ENCODE measurements around the gene OR4C11. TPM values are rescaled to one million over a fixed set of nuclear protein-coding genes. Genes with fewer than 3 reads are reported as not detected.

Gene OR4C11, protein sequence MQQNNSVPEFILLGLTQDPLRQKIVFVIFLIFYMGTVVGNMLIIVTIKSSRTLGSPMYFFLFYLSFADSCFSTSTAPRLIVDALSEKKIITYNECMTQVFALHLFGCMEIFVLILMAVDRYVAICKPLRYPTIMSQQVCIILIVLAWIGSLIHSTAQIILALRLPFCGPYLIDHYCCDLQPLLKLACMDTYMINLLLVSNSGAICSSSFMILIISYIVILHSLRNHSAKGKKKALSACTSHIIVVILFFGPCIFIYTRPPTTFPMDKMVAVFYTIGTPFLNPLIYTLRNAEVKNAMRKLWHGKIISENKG
- not detected for total RNA-seq
- polyA plus RNA-seq, result not detected
- long read RNA-seq, donor 1, result 0 reads
- long read RNA-seq, donor 2, result 0 reads
- long read RNA-seq, donor 3, result 0 reads
- long read RNA-seq, donor 4, result 0 reads
- long read RNA-seq, donor 5, result 0 reads
- long read RNA-seq, donor 6, result 0 reads
- long read RNA-seq, donor 7, result 0 reads
- long read RNA-seq, donor 8, result 0 reads
- long read RNA-seq, donor 9, result 0 reads
- long read RNA-seq, donor 10, result 0 reads

DNA sequence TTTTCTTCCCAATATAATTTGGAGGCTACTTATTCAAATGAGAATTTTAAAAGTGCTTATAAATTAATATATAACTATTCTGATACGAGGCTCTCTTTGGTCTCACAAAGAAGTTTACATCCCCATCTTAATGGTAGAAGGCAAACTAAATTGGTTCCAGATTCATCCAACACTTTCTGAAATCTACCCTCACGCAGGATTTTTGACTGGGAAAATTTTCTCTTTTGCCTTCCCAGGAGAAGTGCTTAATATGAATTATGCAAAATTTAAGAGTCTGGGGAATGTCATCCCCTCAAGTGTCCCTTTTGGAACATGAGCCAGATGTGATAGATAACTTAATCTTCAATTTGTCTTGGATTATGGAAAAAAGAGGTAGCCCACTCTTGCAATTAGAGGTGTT, at the start of gene OR4C11:
OR4C11 (minus strand) TSS at position 101 of the 400 bp plus-strand sequence. CDS start 3,272 bp downstream, outside the sequence.
- WGBS, 4 donors, result 40 to 50% (median 49%) methylated on average over 2 of the region's 2 CpGs

DNA sequence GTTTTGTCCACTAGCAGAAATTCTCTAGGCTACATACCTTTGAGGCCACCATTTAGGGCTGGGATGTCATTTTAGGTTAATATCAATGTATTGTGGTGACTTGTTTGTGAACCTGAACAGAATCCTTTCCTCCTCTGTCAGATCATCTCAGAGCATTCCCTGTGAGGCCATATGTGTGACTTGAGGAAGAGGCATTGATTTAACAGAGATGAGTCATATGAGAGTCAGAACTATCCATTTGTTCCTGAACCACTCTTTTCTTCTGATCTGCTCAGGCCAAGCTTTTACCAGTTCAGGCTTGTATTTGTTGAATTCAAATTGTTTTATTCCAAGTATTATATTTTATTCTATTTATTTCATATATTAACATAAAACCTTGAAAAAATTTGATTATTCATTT, 47.7 kb upstream of the OR4C11 start:
- DNase-seq, result no peak
- no peaks in the 10 kb centered on the region for H3K27me3 ChIP-seq
- H3K27ac ChIP-seq, result no peak overlapping the region
- H3K4me1 ChIP-seq (replicated peaks in 1 of 2), result no peaks in the 10 kb centered on the region
- H3K4me3 ChIP-seq, result no peak overlapping the region
- H3K9me3 ChIP-seq (replicated peaks in 1 of 3), result no peaks in the 10 kb centered on the region
- no peak for TF ChIP-seq POLR2A (IDR thresholded peaks at IDR 0.05)
- intact Hi-C loops (cut with DNase I), result no loop called here
- H3K36me3 ChIP-seq (replicated peaks in 1 of 2), result no peaks in the 10 kb centered on the region

More for the DNA sequence above, at the start of gene OR4C11:
- TF ChIP-seq, protein P1, sequence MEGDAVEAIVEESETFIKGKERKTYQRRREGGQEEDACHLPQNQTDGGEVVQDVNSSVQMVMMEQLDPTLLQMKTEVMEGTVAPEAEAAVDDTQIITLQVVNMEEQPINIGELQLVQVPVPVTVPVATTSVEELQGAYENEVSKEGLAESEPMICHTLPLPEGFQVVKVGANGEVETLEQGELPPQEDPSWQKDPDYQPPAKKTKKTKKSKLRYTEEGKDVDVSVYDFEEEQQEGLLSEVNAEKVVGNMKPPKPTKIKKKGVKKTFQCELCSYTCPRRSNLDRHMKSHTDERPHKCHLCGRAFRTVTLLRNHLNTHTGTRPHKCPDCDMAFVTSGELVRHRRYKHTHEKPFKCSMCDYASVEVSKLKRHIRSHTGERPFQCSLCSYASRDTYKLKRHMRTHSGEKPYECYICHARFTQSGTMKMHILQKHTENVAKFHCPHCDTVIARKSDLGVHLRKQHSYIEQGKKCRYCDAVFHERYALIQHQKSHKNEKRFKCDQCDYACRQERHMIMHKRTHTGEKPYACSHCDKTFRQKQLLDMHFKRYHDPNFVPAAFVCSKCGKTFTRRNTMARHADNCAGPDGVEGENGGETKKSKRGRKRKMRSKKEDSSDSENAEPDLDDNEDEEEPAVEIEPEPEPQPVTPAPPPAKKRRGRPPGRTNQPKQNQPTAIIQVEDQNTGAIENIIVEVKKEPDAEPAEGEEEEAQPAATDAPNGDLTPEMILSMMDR (IDR thresholded peaks at IDR 0.05), result no peak
- TF ChIP-seq POLR2A (IDR thresholded peaks at IDR 0.05), result no peak
- no peak for DNase-seq
- intact Hi-C loops (cut with DNase I), result no loop called here
- Histone ChIP-seq H3K36me3 (replicated peaks in 1 of 2) (no peaks in the 10 kb centered on the region), H3K4me3 (no peak within 1 kb of the TSS), H3K27me3 (no peaks in the 10 kb centered on the region), H3K27ac (no peak within 1 kb of the TSS), H3K4me1 (replicated peaks in 1 of 2) (no peaks in the 10 kb centered on the region), H3K9me3 (replicated peaks in 1 of 3) (no peaks in the 10 kb centered on the region)

DNA sequence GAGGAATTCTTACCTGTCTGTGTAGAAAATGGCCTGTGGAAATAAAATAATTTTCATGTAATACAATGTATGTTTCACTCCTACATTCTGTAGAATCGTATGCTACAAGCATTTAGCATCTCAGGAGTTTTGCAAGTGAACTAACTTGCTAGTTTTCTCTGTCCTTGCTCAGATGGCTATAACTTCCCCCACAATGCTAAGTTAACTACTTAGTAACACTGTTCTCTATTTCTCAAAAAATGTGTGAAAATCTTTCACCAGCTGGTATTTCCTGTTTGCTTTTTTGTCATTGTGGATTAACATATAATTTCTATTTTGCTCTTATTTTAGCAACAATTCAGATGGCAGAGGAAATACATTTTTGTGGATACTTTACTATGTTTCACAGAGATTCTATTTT, 45.1 kb upstream of the OR4C11 start:
- Histone ChIP-seq H3K27ac (no peak overlapping the region), H3K27me3 (no peaks in the 10 kb centered on the region), H3K4me1 (replicated peaks in 1 of 2) (no peaks in the 10 kb centered on the region), H3K9me3 (replicated peaks in 1 of 3) (no peaks in the 10 kb centered on the region), H3K36me3 (replicated peaks in 1 of 2) (no peaks in the 10 kb centered on the region), H3K4me3 (no peak overlapping the region)
- DNase-seq, result no peak
- intact Hi-C loops (cut with DNase I), result no loop called here
- TF ChIP-seq, protein P1 (IDR thresholded peaks at IDR 0.05), result no peak
- TF ChIP-seq POLR2A (IDR thresholded peaks at IDR 0.05), result no peak
- WGBS, 4 donors, result 48 to 52% (median 50%) methylated on average over 1 of the region's 1 CpG

DNA sequence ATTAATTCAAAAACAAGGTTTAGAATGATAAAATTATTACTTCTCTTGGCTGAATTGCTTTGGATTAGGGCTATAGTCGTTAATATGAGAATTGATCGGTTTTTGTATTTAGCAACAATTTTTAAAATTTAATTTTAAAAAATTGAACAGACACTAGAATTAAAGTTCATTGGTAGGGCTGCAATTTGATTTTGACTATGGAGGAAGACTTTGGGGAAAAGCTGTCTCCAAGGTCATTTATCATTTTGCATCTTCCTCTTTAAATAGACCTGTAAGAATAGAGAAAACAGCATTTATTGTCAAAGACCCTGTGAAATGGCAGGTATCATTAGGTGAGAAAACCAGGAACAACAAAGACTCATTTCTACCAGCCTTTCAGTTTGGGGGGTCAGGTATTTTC, 40.6 kb upstream of the OR4C11 start, which contains the start of gene OR4S2:
OR4S2 (plus strand) TSS at position 301 of the 400 bp plus-strand sequence. CDS start 2,577 bp downstream, outside the sequence.
- intact Hi-C loops (cut with DNase I), result no loop called here
- 67 to 79% (median 72%) methylated on average over 2 of the region's 2 CpGs for whole genome bisulfite sequencing, 4 donors
- DNase-seq, result no peak
- no peaks in the 10 kb centered on the region for H3K27me3 ChIP-seq
- no peak within 1 kb of the TSS for H3K27ac ChIP-seq
- no peaks in the 10 kb centered on the region for H3K9me3 ChIP-seq (replicated peaks in 1 of 3)
- no peak for TF ChIP-seq POLR2A (IDR thresholded peaks at IDR 0.05)
- TF ChIP-seq, protein P1 (IDR thresholded peaks at IDR 0.05), result no peak
- H3K36me3 ChIP-seq (replicated peaks in 1 of 2), result no peaks in the 10 kb centered on the region
- H3K4me1 ChIP-seq (replicated peaks in 1 of 2), result no peaks in the 10 kb centered on the region
- no peak within 1 kb of the TSS for H3K4me3 ChIP-seq
